Stimulated activated CD4-positive, alpha-beta T cell treated with anti-CD3 and anti-CD28 coated beads, Interleukin-1b, Interleukin-23, amount 100 ng/mL, for 48 hours (primary cell): ENCODE results near the gene ATP2A3.

ENCODE experiments used
- DNase-seq: peaks from one replicate; pipeline ENCODE4 v3.0.0-alpha.2; 2020

ATP2A3 gene

DNA sequence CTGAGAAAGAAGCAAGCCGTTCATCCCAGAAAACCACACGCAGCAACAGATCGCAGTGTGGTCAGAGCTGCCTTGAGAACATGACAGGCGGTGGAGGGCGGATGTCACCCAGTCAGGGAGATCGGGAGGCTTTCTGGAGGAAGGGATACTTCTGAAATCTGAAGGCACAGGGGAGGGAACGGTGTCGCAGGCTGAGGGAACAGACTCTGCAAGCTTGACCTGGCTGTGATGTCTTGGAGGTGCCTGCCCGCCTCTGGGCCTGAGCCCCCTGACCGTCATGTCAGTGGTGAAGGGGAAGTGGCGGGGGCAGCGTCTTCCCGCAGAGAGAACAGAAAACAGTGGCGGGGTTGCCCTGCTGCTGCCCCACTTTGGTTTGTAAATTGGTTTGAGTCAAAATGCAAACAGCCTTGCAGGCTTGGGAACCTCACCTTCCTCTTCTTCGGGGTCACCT lies 8.1 kb upstream of the ATP2A3 start:
- DNase-seq = no peak

DNA sequence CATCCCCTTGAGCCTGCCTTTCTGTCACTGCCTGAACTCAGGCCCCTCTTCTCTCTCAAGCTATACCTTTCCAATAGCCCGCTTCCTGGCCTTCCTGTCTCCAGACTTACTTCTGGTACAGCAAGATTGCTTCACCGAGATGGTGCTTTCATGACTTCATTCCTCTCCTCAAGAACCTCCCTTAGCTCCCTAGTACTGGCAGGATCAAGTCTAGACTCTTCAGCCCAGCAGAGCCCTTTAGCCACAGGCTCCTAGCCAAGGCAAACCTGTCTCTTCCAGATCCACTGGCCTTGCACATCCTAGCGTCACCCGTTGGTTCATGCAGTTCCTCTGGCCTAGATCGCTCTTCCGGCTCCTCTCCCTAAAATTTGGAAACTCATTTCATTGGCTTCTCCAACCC lies 6.4 kb upstream of the ATP2A3 start:
- DNase-seq = no peak

DNA sequence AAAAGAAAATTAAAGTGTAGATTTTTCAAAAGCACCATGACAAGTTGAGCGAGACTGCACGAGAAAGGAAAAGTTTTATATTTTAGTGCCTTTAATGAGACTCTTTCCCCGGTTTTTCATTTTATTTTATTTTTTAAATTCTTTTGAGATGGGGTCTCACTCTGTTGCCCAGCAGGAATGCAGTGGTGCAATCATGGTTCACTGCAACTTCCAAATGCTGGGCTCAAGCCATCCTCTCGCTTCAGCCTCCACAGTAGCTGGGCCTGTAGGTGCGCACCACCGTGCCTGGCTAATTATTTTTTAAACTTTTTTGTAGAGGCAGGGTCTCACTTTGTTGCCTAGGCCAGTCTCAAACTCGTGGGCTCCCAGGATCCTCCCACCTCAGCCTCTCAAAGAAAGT lies 5.7 kb upstream of the ATP2A3 start:
- no peak for DNase-seq

DNA sequence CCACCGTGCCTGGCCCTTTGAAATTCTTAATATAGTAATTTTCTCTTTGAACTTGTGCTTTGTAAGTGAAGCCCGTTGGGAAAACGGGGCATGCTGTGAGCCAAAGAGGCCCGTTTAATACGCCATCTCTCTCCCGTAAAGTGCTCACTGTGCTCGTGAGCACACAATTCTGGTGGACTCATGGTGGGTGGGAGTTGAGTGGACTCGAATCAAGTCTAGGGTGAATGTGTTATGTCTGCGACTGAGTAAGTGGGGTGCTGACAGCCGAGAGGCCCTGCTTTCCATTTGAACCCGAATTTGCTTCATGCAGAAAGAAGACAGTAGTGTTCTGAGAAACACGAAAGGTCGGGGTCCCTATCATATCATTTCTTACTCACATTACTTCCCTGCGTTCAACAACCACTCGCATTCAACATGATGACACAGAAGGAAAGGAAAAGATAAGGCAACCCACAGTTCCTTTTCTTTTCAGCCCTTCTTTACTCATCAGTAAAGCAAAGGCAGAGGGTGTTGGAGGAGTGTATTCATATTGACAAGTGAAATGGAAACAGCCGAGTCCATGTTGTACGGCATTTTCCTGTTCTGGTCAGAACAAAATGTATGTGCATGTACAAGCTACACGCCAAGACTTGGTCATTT lies 4.8 kb upstream of the ATP2A3 start:
- DNase-seq = peak; percentile 25

GRCh38 chr17:3968015-3968414 lies 3.8 kb upstream of the ATP2A3 start:
- no peak for DNase-seq

DNA sequence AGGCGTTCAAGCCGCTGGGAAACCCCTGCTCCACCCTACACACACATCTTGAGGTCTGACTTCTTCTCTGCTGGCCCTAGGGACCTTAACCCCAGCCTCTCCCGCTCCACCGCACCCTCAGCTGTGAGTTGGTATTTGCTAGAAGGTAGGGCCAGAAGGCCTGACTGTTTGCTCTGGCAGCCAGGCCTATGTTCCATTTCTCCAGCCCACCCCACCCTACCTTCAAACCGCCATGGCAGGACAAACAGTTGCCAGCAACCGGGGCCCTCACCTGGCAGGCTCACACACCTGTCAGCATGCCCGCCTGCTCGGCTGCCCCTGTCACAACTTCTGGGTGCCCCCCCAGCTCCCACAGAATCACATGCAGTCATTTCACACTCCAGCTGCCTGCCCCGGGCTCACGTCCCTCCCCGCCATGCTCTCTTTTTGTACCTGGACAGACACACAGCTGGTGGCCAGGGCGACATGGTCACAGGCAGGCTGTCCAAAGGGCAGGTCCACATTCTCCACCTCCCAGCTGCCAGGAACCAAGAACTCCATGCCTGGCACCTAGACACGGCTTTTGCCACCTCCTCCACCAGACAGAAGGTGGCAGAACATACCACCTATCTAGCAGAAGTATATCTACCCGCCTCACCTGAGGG lies 2.6 kb upstream of the ATP2A3 start:
- DNase-seq = no peak

GRCh38 chr17:3965118-3965800 lies 1.0 kb upstream of the ATP2A3 start:
- peak; percentile 68 for DNase-seq

- DNase-seq = peak; percentile 41
Observed at GRCh38 chr17:3963237-3964201, 718 bp downstream of the ATP2A3 start.

DNA sequence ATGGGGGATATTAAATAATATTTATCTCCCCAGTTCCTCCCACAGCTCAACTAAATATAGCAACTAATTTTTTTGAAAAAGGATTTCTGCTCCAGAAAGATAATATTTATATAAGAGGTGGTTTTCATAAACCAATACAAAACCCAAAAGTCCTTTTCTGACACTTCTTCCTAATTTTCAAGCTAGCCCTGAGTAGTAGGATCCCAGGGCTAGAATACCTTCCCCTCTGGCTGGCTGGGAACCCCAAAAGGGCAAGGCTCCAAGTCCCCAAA lies 1.3 kb downstream of the ATP2A3 start:
- no peak for DNase-seq

- DNase-seq = no peak
Observed at GRCh38 chr17:3962217-3962964, 1.8 kb downstream of the ATP2A3 start.

DNA sequence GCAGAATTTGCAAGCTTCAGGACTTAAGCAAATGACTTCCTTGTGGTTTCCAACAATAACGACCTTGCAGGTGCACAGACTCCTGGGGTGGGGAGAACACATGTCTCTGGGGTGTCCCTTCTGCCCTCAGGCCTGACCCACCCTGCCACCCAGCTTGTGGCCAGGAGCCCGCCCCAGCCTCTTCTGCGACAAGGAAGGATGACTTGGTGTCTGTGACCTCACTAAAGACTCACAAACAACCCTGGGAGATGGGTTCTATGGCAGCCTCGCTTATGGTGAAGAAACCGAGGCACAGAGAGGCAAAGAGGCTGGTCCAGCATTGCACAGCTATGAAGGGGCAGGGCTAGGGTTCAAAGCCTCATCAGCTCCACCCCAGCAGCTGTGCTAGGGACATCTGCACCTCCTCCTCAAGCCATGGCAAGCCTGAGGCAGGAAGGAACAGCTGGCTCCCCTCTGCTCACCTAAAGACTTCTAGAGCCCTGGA lies 2.6 kb downstream of the ATP2A3 start:
- DNase-seq = no peak

DNA sequence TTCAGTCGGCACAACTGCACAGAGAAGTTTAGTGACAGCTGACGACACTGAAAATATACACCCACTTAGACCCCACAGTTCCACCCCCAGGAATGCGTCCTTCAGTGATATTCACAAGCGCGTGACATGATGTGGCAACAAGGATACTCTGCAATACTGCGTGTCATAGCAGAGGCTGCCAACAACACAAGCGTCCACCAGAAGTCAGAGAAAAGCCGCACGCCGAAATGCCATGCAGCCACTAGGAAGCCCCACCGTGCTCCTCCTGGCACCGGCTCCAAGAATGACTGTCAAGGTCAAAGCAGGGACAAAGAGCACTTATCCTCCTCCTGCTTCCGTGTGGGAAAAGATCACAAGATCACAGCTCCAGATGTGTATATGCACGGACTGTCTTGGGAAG lies 3.5 kb downstream of the ATP2A3 start:
- no peak for DNase-seq

- DNase-seq = no peak
Observed at GRCh38 chr17:3959921-3960601, 4.2 kb downstream of the ATP2A3 start.

DNA sequence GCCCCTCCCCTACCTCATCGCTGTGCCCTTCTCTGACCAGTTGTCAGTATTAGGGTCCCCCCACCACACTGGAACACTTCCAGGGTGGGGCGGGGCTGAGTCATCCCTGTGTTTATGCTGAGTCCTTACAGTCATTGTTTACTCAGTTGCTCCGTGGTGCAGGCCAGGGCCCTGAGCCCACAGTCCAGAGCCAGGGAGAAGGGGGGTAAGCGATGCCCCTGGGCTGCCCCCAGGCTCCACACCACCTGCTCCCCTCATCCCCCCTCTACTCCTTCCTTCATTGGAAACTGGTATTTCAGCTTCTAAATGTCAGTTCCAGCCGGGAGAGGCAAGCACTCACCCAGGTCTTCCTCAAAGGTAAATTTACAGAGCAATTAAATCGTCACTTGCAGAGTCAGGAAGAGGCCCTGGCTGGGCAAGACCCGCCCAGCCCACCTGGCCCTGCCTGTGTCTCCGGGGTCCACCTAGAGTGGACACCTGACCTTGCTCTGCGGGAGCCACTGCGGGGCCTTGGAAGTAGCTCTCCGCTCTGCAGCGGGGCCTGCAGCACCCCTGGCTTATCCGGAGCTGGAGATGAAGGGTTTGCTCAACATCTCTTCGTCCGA lies 4.8 kb downstream of the ATP2A3 start:
- no peak for DNase-seq

- DNase-seq = no peak
Observed at GRCh38 chr17:3957735-3958599, 6.3 kb downstream of the ATP2A3 start.

- DNase-seq = no peak
Observed at GRCh38 chr17:3956983-3957382, 7.3 kb downstream of the ATP2A3 start.

DNA sequence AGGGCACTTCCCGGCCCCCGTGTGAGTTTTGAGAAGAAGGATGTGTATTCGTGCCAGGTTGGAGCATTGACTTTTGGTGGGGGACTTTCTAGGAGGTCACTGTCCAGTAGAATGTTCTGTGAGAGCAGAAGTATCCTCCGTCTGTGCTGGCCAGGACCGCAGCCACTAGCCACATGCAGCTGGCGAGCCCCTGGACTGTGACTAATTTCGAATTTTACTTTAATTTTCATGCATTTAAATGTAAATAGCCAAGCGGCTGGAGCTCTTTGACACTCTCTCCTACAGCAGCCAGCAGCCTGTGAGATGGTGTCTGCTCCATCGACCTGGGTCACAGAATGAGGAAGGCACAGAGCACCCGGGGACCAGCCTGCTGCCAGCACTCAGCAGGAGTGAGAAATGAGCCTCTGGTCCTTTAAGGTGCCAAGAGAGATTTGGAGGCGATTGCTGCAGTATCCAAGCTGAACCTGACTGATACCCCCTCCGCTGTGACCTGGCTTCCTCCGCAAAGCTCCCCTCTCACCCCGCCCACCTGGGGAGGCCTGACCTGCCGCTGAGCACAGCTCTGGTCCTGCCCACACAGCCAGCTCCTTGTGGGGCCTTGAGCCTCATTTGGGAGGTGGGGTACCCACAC lies 7.8 kb downstream of the ATP2A3 start:
- no peak for DNase-seq

- DNase-seq = no peak
Observed at GRCh38 chr17:3955673-3955988, 8.6 kb downstream of the ATP2A3 start.

GRCh38 chr17:3954976-3955672 lies 9.1 kb downstream of the ATP2A3 start:
- DNase-seq = no peak
